Transverse colon (tissue), 4 donors: ENCODE results near the gene CCDC134. TPM values are rescaled to one million over a fixed set of nuclear protein-coding genes. Genes with fewer than 3 reads are reported as not detected.
A peak's percentile ranks its signal among the peaks of the same experiment; 100 is the strongest.

ENCODE experiments used
- DNase-seq: peaks from one replicate; pipeline ENCODE4 v3.0.0-alpha.2; 2019
- H3K27ac ChIP-seq, 4 donors: fragments of 200-600 bp; sonication (generic); 2 replicates each; pipeline ENCODE4 v1.5.1; 2016 to 2018; ENCODE audit warnings: inconsistent platforms in 4 of 4
- H3K27me3 ChIP-seq: fragments of 200-600 bp; sonication (generic); 2 replicates; pipeline ENCODE4 v1.5.1; 2017; ENCODE audit warnings: inconsistent platforms
- H3K36me3 ChIP-seq, 4 donors: fragments of 200-600 bp; sonication (generic); 2 replicates each; pipeline ENCODE4 v1.5.1; 2017 to 2019; ENCODE audit warnings: inconsistent platforms in 4 of 4
- H3K4me1 ChIP-seq, 4 donors: fragments of 200-600 bp; sonication (generic); 2 replicates each; pipeline ENCODE4 v1.5.1; 2017 to 2020; ENCODE audit warnings: inconsistent platforms in 4 of 4
- H3K4me3 ChIP-seq, 4 donors: fragments of 200-600 bp; sonication (generic); 1 replicate in 1 of 4; 2 replicates in 3 of 4; pipeline versions ENCODE4 v1.5.1 to v1.6.1; 2017 to 2019; ENCODE audit warnings: inconsistent platforms in 4 of 4
- H3K9me3 ChIP-seq, 2 donors: fragments of 200-600 bp; sonication (generic); 2 replicates each; pipeline ENCODE4 v1.5.1; 2017 to 2019; ENCODE audit warnings: inconsistent platforms in 2 of 2
- CTCF ChIP-seq, 5 experiments: fragments of 200-600 bp in 3 of 5; fragments of 450-650 bp in 2 of 5; sonication (generic) in 3 of 5; IDR thresholded peaks; 1 replicate in 2 of 5; 2 replicates in 3 of 5; pipeline ENCODE4 v1.5.1; 2016 to 2017; ENCODE audit warnings: antibody characterized with exemption in 5 of 5, inconsistent platforms in 3 of 5, mild to moderate bottlenecking in 2 of 5, moderate library complexity in 1 of 5
- EP300 ChIP-seq: sonication (generic); formaldehyde crosslinking; IDR thresholded peaks from one replicate; pipeline ENCODE4 v1.6.1; 2017; ENCODE audit warnings: antibody characterized with exemption, low read depth
- POLR2A ChIP-seq: fragments of 450-650 bp; IDR thresholded peaks from one replicate; pipeline ENCODE4 v1.6.1; 2016; ENCODE audit warnings: antibody characterized with exemption, mild to moderate bottlenecking, moderate library complexity
- POLR2AphosphoS5 ChIP-seq, 3 donors: sonication (generic); formaldehyde crosslinking; IDR thresholded peaks; one replicate each; pipeline ENCODE4 v1.6.1; 2016; ENCODE audit warnings: antibody characterized with exemption in 3 of 3
- WGBS, 2 donors: methylation state at CpG; one replicate each; pipeline ENCODE4 v1.1.5; 2018; ENCODE audit warnings: low coverage in 1 of 2; 5-methylcytosine and 5-hydroxymethylcytosine counted together
- in situ Hi-C, 4 donors: fragments of 200-750 bp; cut with MboI; loops; one replicate each; pipeline versions ENCODE4 v1.15.0 to v1.15.1; 2017; ENCODE audit warnings: low sequenced_read_pairs in 3 of 4, low pct_ligation_motif_present in 1 of 4, low pct_unique_long_range_greater_than_20kb in 1 of 4
- intact Hi-C: fragments of 100-400 bp; cut with DNase I; formaldehyde crosslinking; loops from one replicate; pipeline ENCODE4 v1.15.1; 2023; ENCODE audit warnings: low total_unique reads
- total RNA-seq, 4 donors: library from RNA; depleted of rRNA; stranded (reverse); fragments of >200 nt; gene quantifications; one replicate each; pipeline ENCODE4 v1.1.0, GENCODE V29; 2016

CCDC134 gene
- total RNA-seq, 4 donors from 2014 or later: 5.9 to 9.8 TPM; not detected in 2

GRCh38 chr22:41844513-41844912, 44.0 kb downstream of the CCDC134 start:
- WGBS, 2 donors: 30 to 80% methylated on average over 1 to 3 of the region's 3 CpGs
- TF ChIP-seq EP300 (no peak), POLR2A (no peak), CTCF (IDR thresholded peaks at IDR 0.05) (no peak), POLR2AphosphoS5 (IDR thresholded peaks at IDR 0.05) (no peak)
- in situ Hi-C loops: no loop called here
- no peak for DNase-seq
- H3K4me3 ChIP-seq: no peak overlapping the region
- intact Hi-C loops: no loop called here
- no peaks in the 10 kb centered on the region for H3K27me3 ChIP-seq
- H3K27ac ChIP-seq: peak overlapping the region in 3 of 4 donors; percentile 79 to 87 (median 85)
- H3K36me3 ChIP-seq: no peaks in the 10 kb centered on the region
- H3K9me3 ChIP-seq: no peaks in the 10 kb centered on the region
- peaks cover 22 to 94% (median 74%) of the 10 kb centered on the region in 4 donors for H3K4me1 ChIP-seq

GRCh38 chr22:41845380-41846267, 45.1 kb downstream of the CCDC134 start:
- intact Hi-C loops: no loop called here
- no peak for TF ChIP-seq POLR2AphosphoS5 (IDR thresholded peaks at IDR 0.05)
- TF ChIP-seq CTCF (IDR thresholded peaks at IDR 0.05): no peak
- no peak for TF ChIP-seq POLR2A
- no peak for TF ChIP-seq EP300
- Histone ChIP-seq H3K4me1 (peaks cover 22 to 85% (median 68%) of the 10 kb centered on the region in 4 donors), H3K9me3 (no peaks in the 10 kb centered on the region), H3K27me3 (no peaks in the 10 kb centered on the region), H3K27ac (peak overlapping the region in 3 of 4 donors; percentile 30 to 85 (median 49)), H3K36me3 (no peaks in the 10 kb centered on the region), H3K4me3 (no peak overlapping the region)
- 36 to 45% methylated on average over 2 to 4 of the region's 4 CpGs for WGBS, 2 donors
- in situ Hi-C loops: no loop called here
- DNase-seq: no peak

GRCh38 chr22:41846268-41846987, 45.9 kb downstream of the CCDC134 start:
- H3K9me3 ChIP-seq: no peaks in the 10 kb centered on the region
- intact Hi-C loops (no loop called here), in situ Hi-C loops (no loop called here)
- WGBS, 2 donors: 63 to 74% methylated on average over 9 to 10 of the region's 10 CpGs
- no peaks in the 10 kb centered on the region for H3K27me3 ChIP-seq
- TF ChIP-seq EP300 (no peak), POLR2AphosphoS5 (IDR thresholded peaks at IDR 0.05) (no peak)
- H3K27ac ChIP-seq: peak overlapping the region in 3 of 4 donors; percentile 49 to 85 (median 83)
- H3K36me3 ChIP-seq: no peaks in the 10 kb centered on the region
- H3K4me1 ChIP-seq: peaks cover 22 to 77% (median 62%) of the 10 kb centered on the region in 4 donors
- DNase-seq: no peak
- H3K4me3 ChIP-seq: no peak overlapping the region

GRCh38 chr22:41847300-41847699, 46.8 kb downstream of the CCDC134 start:
- Histone ChIP-seq H3K9me3 (no peaks in the 10 kb centered on the region), H3K4me1 (peaks cover 22 to 68% (median 53%) of the 10 kb centered on the region in 4 donors), H3K27me3 (no peaks in the 10 kb centered on the region), H3K4me3 (no peak overlapping the region), H3K27ac (peak overlapping the region in 2 of 4 donors; percentile 68 to 83), H3K36me3 (no peaks in the 10 kb centered on the region)
- in situ Hi-C loops: no loop called here
- TF ChIP-seq EP300: no peak
- TF ChIP-seq CTCF (IDR thresholded peaks at IDR 0.05): no peak
- no peak for TF ChIP-seq POLR2A
- WGBS, 2 donors: 66% methylated on average over 2 of the region's 2 CpGs; no CpG with 5 or more reads in 1 of the 2 donors
- DNase-seq: no peak
- intact Hi-C loops: no loop called here
